ENCODE results near the gene ELAPOR1. TPM values are rescaled to one million over a fixed set of nuclear protein-coding genes. Genes with fewer than 3 reads are reported as not detected.

The ELAPOR1 gene
- total and polyA plus RNA-seq, 2 donors (not counting 3 experiments of a cell fraction or from before 2014, with no cell fraction given): 1.0 to 1.1 TPM

GRCh38 chr1:109096120-109096519, 17.8 kb upstream of the ELAPOR1 start:
- no peak overlapping the region for H3K9ac ChIP-seq (replicated peaks; ENCODE audit: extremely low read depth, insufficient read depth, low read length)
- intact Hi-C loops (cut with micrococcal nuclease): loop anchor here (10.0 kb wide), 1 partner anchor 939 kb away; the partner anchor contains the start of gene STRIP1
- dilution Hi-C loops (cut with MboI; ENCODE audit: extremely low pct_ligation_motif_present, low sequenced_read_pairs): no loop called here
- DNase-seq (ENCODE audit: low read depth, low spot score): no peak
- no peaks in the 10 kb centered on the region for H3K9me1 ChIP-seq (replicated peaks; ENCODE audit: control insufficient read depth, extremely low read depth, insufficient read depth, low read length)
- no TSS peak for BruUV-seq (replicated peaks)
- ChIA-PET CTCF (interaction anchor here (0.7 to 1.9 kb wide), 3 partner anchors 12 to 68 kb away, joined by 3 to 6 read pairs (median 5); no protein-coding TSS in a partner anchor), POLR2A (interaction anchor here (0.6 kb wide), 1 partner anchor 328 kb away, joined by 3 read pairs; no protein-coding TSS in a partner anchor)
- H3K4me2 ChIP-seq (ENCODE audit: insufficient read depth, low read length): no peak overlapping the region
- H3K36me3 ChIP-seq (ENCODE audit: control insufficient read depth in 2 of 2, extremely low read depth in 1 of 2, insufficient read depth in 2 of 2, low read length in 2 of 2): peaks cover 2 to 6% of the 10 kb centered on the region in 2 experiments
- FAIRE-seq: no peak
- no peaks in the 10 kb centered on the region for H3K27me3 ChIP-seq (ENCODE audit: control insufficient read depth in 2 of 2, insufficient read depth in 2 of 2, low read length in 2 of 2)
- H4K20me1 ChIP-seq (replicated peaks; ENCODE audit: control insufficient read depth, extremely low read depth, insufficient read depth, low read length): no peaks in the 10 kb centered on the region
- peaks cover 31% of the 10 kb centered on the region for H3K79me2 ChIP-seq (ENCODE audit: control insufficient read depth, insufficient read depth, low read length)
- no peak overlapping the region for H3K27ac ChIP-seq (ENCODE audit: insufficient read depth, low read depth, low read length)
- no peaks in the 10 kb centered on the region for H3K9me3 ChIP-seq (replicated peaks; ENCODE audit: control insufficient read depth, insufficient read depth, low read length)
- no peak overlapping the region for H3K4me3 ChIP-seq (replicated peaks in 1 of 3; ENCODE audit: insufficient read depth in 1 of 3, low read depth in 1 of 3, low read length in 3 of 3)
- no peak for TF ChIP-seq MYC (IDR thresholded peaks at IDR 0.05; ENCODE audit: low read depth, low read length)
- TF ChIP-seq FOS (IDR thresholded peaks at IDR 0.05; ENCODE audit: borderline replicate concordance, insufficient read depth, low read length): no peak
- TF ChIP-seq EZH2 (IDR thresholded peaks at IDR 0.05; ENCODE audit: borderline replicate concordance, low read depth, low read length, severe bottlenecking): no peak
- TF ChIP-seq GATA2 (IDR thresholded peaks at IDR 0.05; ENCODE audit: insufficient read depth, insufficient read length, low read depth, low read length): no peak
- no peak for TF ChIP-seq JUN (IDR thresholded peaks at IDR 0.05; ENCODE audit: borderline replicate concordance, insufficient read depth, insufficient read length, low read depth)
- TF ChIP-seq MAX (IDR thresholded peaks at IDR 0.05; ENCODE audit: insufficient read depth, insufficient read length): no peak
- no peak for TF ChIP-seq POLR2A (IDR thresholded peaks at IDR 0.05; ENCODE audit: low read depth, low read length)
- no peak for TF ChIP-seq CTCF (IDR thresholded peaks at IDR 0.05; ENCODE audit: extremely low read depth in 1 of 2, insufficient read depth in 1 of 2, low read depth in 1 of 2, low read length in 2 of 2)
- TF ChIP-seq POLR2AphosphoS5 (IDR thresholded peaks at IDR 0.05; ENCODE audit: insufficient read depth, low read depth, low read length): no peak
- H3K4me1 ChIP-seq (ENCODE audit: control insufficient read depth, extremely low read depth, insufficient read depth, low read length): peaks cover 13% of the 10 kb centered on the region
- H2AFZ ChIP-seq (ENCODE audit: low read depth, low read length): no peak overlapping the region
